HCEC 1CT (cell line): ENCODE data around the gene TMEM219.
A peak's percentile ranks its signal among the peaks of the same experiment; 100 is the strongest.
"Not testable (repeated sequence)": the region's sequence is repeated elsewhere in the genome, so short reads cannot be mapped to it uniquely, and the experiment has no call there.

Source experiments
- DNase-seq: peaks from one replicate; pipeline ENCODE4 v3.0.0-alpha.2; 2017

TMEM219 gene

GRCh38 chr16:29996766-29997250 is 34.9 kb downstream of the TMEM219 start:
- no peak for DNase-seq

DNA sequence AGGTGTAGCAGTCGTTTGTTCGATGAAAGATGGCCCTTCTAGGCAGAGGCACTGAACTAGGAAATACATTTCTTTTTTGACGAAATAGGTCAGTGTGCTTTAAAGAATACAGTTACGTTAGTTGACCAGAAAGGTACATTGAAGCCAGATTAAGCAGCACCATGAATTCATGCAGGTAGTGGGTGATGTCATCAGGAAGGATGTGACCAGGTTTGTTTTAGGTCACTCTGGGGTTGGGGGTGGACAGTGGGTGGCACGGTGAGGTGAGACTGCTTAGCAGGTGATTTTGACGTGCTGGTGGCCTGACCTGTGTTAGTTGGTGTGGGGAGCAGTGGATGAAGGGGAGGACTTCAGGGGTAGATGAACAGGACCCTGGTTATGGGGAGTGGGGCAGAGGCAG is 37.7 kb downstream of the TMEM219 start:
- no peak for DNase-seq

DNA sequence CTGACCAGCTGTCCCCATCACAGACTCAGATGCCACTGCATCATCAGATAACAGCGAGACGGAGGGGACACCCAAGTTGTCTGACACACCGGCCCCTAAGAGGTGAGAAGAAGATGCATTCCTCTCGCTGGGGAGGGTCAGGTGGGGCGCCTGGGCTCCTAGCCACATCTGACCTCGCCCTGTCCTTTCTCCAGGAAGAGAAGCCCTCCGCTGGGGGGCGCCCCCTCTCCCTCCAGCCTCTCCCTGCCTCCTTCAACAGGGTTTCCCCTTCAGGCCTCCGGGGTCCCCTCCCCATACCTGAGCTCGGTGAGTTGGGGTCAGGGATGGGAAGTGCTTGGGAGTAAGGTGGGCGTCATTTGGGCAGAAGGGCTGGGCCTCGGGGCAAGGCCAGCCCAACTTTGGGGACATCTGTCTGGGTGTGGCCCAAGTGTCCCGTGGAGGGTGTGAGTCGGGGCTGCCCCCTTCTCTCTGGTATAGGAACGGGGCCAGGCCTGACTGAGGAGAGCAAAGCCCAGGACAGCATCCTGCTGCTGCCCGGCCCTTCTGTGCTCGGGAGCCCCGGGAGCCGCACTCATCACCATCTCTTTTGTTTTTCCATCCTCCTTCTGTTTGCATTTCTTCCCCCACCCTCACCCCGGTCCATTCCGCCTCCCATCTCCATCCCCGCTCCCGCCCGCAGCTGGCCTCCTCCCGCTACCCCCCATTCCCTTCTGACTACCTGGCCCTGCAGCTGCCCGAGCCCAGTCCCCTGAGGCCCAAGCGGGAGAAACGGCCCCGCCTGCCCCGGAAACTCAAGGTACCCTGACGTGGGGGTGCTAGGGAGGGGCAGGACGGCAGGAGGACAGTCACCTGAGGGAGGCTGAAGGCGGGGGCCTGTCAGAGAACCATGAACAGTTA is 39.1 kb downstream of the TMEM219 start:
- DNase-seq, result no peak

DNA sequence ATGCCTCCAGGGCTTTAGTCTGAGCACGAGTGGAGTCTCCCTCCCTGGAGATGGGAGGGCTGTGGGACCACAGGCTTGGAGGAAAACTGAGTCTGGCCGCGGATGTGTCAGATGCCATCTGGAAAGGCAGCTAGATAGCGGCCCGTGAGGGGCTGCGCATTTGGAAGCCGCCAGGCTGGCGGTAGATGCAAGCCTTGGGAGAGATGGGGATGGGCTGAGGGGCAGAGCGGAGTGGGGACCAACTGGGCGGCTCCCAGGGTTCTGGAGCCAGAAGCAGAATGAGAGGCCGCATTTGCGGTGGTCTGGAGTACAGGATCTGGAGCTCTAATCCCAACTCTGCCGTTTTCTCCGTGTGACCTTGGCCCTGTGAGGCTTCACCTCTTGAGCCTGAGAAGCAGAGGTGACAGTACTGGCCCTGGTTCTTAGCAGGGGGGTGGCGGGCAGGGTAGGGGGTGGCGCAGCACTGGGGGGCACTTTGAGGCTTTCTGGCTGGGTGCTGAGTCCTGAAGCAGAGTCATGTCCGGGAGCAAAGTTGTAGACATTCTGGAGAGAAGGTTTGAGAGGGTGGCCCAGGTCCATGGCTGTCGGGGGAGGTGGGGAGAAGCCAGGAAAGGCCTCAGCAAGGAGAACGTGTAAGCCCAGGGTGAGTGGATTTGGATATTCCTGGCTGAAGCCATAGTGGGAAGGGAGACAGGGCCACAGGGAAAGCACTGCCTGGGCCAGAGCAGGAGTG is 40.9 kb downstream of the TMEM219 start:
- DNase-seq, result no peak

GRCh38 chr16:30003670-30004423 is 42.0 kb downstream of the TMEM219 start:
- DNase-seq, result no peak

GRCh38 chr16:30004424-30004776 is 42.5 kb downstream of the TMEM219 start:
- no peak for DNase-seq

GRCh38 chr16:30004811-30005242 is 42.9 kb downstream of the TMEM219 start:
- DNase-seq, result no peak

DNA sequence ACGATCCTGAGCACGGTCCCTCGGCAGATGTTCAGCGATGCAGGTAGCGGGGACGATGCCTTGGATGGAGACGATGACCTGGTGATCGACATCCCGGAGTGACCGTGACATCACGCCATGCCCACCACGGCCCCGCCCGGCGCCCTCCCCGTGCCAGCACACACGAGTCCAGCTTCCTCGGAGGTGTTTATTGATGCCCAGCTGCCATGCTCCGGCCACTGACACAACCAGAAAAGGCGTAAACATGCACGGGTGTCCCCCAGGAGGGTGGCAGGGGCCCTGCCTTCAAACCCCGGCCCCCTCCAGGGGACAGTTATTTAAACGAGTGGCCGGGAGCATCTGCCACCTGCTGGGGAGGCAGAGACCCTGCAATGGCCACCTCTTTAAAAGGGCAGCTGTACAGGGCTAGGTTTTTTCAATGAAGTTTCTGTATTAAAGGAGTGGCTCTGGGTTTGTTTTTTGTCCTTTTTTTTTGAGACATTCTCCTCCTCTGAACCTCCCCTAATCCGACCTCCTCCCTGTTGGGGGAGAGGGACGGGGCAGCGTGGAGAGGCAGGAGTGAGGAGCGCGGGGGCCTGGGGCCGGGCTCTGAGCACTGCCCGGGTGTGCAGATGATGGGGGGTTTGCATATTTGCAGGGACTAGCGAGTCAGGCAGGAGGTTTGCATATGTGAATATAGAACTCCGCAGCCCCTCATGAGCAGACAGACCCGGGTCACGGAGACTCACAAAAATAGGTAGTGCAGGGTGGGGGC is 43.6 kb downstream of the TMEM219 start:
- DNase-seq, result peak; percentile 33

- DNase-seq, result no peak
Observed at GRCh38 chr16:30006095-30006473, 44.2 kb downstream of the TMEM219 start.

- no peak for DNase-seq
Observed at GRCh38 chr16:30006659-30007377, 44.9 kb downstream of the TMEM219 start.

DNA sequence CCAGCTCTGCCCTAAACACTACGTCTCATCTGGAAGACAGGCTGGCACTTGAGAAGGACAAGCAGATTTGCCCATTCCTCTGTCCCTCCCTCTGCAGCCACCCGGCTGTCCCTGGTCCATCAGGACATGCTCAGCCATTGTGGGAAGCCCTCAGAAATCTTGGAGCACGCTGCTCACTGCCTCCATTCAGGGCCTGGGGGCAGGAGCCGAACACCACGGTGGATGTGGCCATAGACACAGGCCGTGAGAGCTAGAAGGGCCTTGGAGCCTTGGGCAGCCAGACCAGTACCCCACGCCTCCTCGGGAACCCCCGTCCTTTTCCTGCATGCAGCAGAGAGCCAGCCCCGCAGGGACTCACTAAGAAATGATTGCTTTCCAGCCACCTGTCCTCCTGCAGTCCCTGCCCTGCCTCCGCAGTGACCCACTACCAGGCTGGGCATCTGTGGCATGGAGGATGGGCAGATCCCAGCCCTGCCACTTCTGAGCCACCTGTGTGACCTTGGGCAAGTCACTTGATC is 45.6 kb downstream of the TMEM219 start:
- DNase-seq, result no peak

GRCh38 chr16:30009085-30009862 is 47.4 kb downstream of the TMEM219 start:
- no peak for DNase-seq

DNA sequence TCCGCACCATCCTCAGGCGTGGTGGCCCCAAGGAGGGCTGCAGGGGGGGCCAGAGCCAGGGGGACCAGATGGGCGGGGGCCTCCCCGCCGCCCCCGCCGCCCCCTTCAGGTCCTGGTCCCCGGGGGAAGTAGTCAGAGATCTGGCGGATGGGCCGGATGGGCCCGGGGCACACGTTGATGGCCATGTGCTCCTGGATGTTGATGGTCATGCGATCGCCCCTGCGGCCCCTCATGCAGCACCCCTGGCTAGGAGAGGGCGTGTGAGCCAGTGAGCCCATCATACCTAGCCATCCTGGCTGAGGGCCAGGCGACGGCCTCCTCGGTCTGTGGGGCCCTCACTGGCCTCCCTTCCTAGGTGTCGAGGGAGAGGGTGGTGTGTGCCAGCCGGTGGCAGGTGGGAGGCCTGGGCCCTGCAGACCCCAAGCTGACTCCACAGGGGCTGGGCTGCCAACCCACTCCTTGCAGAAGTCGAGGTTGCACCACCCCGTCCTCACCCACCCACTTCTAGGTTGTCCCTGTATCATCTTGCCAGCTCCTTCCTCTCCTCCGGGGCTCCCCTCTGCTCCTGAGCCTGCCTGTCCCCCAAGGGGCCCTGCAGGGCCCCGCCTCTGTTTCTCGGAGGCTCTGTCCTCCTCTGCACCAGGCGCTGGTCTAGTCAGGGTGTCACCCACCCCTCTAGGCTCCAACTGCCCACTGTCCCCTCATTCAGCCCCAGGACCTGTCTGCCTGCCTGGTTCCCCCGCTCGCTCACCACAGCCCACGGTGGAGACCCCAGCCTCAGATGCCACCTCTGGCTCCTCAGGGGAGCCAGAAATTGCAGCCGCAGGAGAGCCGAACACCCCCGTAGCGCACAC is 48.3 kb downstream of the TMEM219 start:
- DNase-seq, result no peak

DNA sequence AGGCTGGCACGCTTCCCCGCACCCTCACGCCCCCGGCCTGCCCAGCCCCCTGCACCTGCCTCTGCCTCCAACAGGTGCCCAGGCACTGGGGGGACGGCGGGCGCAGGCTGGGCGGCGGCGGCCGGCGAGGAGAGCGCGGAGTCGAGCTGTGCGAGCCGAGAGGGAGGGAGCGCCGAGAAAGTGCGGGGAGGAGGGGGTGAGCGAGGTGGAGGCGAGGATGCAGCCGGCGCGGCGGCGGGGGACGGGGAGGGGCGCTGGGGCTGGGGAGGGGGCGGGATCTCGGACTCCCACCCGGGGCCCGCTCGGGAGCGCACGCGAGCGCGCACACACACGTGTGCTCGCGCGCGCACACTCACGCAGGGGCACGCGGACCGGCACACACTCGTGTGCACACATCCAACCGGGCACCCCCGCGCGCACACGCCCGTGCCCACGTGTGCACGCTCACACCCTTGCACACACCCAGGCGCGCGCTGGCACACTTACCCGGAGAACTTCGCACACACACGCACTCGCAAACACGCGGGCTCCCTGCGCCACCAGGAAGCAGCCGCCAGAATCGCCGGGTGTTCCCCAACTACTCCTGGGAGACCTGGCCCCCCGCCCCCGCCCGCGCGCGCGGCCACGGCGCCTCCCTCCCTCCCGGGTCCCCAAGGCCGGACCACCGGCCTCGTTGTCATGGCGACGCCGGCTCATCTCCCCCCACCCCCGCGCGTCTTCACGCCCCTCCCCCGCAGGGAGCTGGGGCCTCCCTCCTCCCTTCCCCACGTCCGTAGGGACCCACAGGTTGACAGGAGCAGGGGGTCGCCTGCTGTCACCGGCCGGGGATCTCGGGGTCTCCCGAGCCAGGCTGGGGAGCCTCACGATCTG is 49.2 kb downstream of the TMEM219 start, which contains the start of gene DOC2A:
Gene DOC2A, minus strand, starts transcription at position 184 of the 870 bp plus-strand sequence. CDS start 805 bp downstream, outside the sequence.
- no peak for DNase-seq

DNA sequence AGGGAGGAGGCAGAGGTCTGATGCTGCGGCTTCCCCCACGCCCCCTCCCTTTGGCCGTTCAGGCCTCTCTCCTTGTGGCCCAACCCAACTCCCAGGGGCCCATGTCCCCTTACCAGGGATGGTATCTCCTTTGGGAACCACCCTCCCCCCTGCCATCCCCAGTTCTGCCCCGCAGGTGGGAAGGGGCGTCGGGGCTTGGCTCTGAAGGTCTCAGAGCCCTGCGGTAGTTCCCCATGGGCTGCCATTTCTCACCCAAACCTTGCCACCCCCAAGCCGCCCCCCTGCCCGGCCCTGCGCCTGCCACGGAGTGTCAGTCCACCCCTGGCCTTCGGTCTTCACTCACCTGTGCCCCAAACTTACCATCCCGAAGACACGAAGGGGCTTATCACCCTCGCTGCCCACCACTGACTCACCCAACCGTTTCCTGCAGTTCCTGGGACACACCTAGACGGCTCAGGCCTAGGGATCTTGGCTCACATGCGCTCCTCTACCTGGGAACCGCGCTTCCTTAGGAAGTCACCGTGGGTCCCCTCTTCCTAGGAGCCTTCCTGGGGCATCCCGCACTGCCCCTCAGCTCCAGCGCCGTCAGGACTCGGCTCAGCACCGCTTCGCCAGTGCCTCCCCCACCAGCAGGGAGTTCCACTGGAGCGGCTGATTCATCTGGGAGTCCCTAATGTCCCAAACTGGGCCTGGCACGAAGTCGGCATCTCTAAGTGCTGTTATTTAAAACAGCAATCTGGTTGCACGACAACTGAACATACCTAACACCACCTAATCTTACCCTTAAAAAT is 50.0 kb downstream of the TMEM219 start:
- DNase-seq, result no peak

- DNase-seq, result not testable (repeated sequence)
Observed at GRCh38 chr16:30012598-30012997, 50.7 kb downstream of the TMEM219 start.

GRCh38 chr16:30015450-30015849 is 53.6 kb downstream of the TMEM219 start:
- not testable (repeated sequence) for DNase-seq
